ENCODE measurements around the gene IQGAP2.

Gene IQGAP2

DNA sequence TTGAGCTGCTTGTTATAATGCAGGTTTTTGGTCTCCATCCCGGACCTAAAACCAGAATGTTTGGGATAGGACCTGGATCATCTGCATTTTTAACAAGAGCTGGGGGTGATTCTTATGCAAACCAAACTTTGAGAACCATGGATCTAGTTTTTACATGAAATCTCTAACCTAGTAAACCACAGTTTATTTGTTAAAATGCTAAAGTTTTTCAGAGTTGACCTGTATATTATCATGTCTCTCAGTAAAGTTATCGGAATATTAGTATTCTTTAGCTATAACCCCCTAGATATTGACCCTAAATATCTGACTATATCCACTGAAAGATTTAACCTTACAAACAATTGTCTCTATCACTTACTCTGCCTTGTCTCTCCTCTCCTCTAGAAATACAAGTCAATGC is 341.5 kb downstream of the IQGAP2 start:
- no peak for DNase-seq (ENCODE audit: low read depth in 2 of 2)

DNA sequence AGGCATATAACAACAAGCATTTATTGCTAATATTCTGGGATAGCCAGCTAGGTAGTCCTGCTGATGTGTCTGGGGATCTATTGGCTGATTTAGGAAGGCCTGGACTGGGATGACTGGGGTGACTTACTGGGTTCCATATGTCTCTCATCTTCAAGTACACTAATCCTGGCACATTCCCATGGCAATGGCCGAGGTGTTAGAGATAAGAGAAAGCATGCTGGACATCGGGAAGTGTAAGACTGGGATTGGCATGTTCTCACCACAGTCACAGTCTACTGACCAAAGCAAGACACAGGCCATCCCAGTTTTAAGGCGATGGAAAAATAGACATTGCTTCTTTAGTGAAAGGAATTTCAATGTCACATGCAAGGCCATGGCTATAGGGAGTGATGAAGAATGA is 342.6 kb downstream of the IQGAP2 start:
- no peak for DNase-seq (ENCODE audit: low read depth in 2 of 2)

DNA sequence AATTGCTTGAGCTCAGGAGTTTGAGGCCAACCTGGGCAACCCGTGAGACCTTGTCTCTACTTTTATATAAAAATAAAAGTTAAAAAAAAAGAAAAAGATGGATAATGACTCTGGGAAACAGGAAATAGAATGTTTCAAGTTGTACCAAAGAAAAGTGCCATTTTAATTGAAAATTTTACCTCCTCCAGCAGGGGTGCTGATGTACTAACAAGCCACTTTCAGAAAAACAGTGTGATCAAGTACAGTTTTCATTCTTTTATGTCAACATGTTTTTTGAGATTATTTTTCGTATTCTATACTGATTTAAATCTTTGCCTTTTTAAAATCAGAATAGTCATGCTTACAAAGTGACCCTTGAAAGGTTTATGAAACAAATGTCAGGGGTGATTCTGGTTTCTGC is 343.6 kb downstream of the IQGAP2 start:
- no peak for DNase-seq (ENCODE audit: low read depth in 2 of 2)

DNA sequence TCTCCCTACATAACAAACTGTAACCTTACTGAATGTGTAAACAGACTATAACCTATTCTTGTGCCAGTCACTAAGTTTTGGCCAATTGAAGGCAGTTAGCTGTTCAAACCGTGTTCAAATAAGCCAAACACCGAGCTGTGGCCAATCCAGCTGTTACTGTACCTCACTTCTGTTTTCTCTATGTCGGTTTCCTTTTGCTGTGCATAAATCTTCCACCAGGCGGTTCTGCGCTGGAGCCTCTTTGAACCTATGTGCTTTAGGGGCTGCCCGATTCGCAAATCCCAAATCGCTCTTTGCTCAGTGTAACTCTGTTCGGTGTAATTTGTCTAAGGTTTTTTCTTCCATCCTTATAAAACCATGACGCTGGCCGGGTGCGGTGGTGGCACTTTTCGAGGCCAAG is 344.6 kb downstream of the IQGAP2 start:
- DNase-seq (ENCODE audit: low read depth in 2 of 2), result no peak

DNA sequence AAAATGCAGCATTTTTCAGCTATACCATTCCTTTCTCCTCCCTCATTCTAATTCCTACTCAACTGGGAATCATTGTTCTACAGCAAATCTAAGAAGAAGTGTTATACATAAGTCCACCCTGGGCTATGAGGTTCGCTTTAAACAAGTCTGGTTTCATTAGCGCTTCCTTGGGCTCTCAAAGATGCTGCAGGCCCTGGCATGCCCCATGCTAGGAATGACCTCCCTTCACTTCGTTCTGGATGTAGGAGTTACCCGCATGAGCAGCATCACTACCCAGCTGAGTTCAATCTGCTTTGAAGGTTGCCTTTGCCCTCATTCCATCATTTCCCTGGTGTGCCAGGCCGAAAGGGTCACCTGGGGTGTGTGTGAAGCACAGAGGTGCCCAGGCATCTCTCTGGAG is 348.2 kb downstream of the IQGAP2 start:
- DNase-seq (ENCODE audit: low read depth in 2 of 2), result no peak

DNA sequence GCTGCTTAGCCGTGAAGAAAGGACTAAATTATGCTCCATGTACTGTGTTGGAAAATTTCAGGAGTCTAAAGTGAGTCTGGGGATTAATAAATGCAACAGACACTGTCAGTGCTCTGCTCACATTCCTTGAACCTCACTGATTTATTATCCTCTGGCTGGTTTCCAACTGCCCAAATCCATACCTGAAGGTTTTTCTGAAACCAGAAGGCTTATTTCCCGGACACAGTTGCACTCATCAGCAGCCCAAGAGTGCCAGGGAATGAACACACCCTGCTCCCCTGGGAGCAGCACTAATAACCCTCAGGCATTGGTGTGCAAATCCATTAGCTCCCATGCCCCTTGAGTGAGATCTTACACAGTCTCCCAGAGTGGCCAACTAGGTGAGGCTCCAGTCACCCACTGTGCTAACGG is 351.6 kb downstream of the IQGAP2 start:
- no peak for DNase-seq (ENCODE audit: low read depth in 2 of 2)

DNA sequence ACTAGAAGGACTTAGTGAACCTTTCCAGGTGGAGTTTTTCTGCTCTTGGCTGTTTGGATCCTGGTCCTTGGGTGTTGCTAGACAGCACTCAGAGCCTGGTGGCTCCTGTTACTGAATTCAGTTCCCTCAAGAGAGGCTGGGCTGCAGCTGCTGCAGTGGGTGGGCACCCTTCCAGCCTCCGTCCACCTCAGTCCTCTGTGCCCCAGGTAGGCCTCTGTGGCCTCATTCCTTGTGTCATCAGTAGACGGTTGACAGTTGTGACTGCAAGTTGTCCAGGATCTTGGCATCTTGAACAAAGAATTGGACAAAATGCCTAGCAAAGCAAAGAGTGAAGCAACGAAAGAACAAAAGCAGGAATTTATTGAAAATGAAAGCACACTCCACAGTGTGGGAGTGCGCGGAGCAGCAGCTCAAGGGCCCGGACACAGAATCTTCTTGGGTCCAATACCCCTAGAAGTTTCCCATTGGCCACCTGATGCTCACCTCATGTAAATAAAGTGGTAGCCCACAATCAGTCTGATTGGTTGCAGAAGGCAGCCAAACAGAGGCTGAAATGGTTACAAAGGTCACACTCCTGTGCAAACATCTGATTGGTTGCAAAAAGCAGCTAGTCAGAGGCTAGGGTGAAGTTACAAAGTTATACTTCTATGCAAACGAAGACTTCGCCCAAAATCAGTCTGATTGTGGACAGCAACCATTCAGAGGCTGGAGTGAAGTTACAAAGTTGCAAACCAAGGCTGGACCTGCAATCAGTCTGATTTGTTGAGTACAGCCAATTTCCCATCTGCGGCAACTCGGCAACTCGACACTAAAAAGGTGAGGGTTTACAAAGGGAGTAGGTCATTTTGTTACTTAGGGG is 352.9 kb downstream of the IQGAP2 start:
- DNase-seq (ENCODE audit: low read depth in 2 of 2), result no peak

DNA sequence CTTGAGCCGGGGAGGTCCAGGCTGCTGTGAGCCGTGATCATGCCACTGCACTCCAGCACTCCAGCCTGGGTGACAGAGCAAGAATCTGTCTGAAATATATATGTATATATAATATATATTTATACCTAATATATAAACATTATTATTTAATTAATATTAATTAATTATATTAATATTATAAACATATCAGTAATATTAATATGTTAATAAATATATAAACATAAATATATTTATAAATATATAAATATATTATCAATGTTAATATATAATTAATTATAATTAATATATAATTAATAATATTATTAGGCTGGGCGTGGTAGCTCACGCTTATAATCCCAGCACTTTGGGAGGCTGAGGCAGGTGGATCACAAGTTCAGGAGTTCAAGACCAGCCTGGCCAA is 354.0 kb downstream of the IQGAP2 start:
- DNase-seq (ENCODE audit: low read depth in 2 of 2), result no peak

Data from stimulated activated CD8-positive, alpha-beta memory T cell treated with anti-CD3 and anti-CD28 coated beads, Interleukin-7, amount 100 ng/mL, for 1 hour (primary cell).